H9 (cell line): ENCODE measurements around the gene TIMM10. TPM values are rescaled to one million over a fixed set of nuclear protein-coding genes. Genes with fewer than 3 reads are reported as not detected.

Source experiments
- DNase-seq: peaks from one replicate; pipeline ENCODE4 v3.0.0-alpha.2; 2017
- H2AFZ ChIP-seq: one replicate; pipeline ENCODE4 v1.6.1; 2013; ENCODE audit warnings: mild to moderate bottlenecking, low read length, control low read depth, moderate library complexity
- H2AK5ac ChIP-seq: 2 replicates; pipeline ENCODE4 v1.6.1; 2013; ENCODE audit warnings: low read length, control low read depth, mixed read lengths; ENCODE audit not compliant: insufficient read length
- H2BK120ac ChIP-seq: one replicate; pipeline ENCODE4 v1.6.1; 2013; ENCODE audit warnings: low read depth, mild to moderate bottlenecking, low read length, control low read depth, inconsistent platforms; ENCODE audit not compliant: poor library complexity, severe bottlenecking
- H2BK12ac ChIP-seq: 2 replicates; pipeline ENCODE4 v1.6.1; 2013; ENCODE audit warnings: low read length, control low read depth, mixed read lengths, low read depth; ENCODE audit not compliant: insufficient read length
- H2BK15ac ChIP-seq: 2 replicates; pipeline ENCODE4 v1.6.1; 2013; ENCODE audit warnings: low read depth, low read length, control low read depth
- H2BK20ac ChIP-seq: one replicate; pipeline ENCODE4 v1.6.1; 2013; ENCODE audit warnings: low read depth, mild to moderate bottlenecking, low read length, control low read depth, inconsistent platforms; ENCODE audit not compliant: poor library complexity, severe bottlenecking
- H2BK5ac ChIP-seq: 2 replicates; pipeline ENCODE4 v1.6.1; 2013; ENCODE audit warnings: low read length, control low read depth, mixed read lengths; ENCODE audit not compliant: insufficient read length
- H3K14ac ChIP-seq: 2 replicates; pipeline ENCODE4 v1.6.1; 2013; ENCODE audit warnings: low read length, control low read depth; ENCODE audit not compliant: insufficient read depth
- H3K18ac ChIP-seq: 2 replicates; pipeline ENCODE4 v1.6.1; 2013; ENCODE audit warnings: low read depth, mild to moderate bottlenecking, mixed read lengths, low read length, control low read depth; ENCODE audit not compliant: insufficient read length
- H3K23ac ChIP-seq: 2 replicates; pipeline ENCODE4 v1.6.1; 2013; ENCODE audit warnings: low read length, control low read depth, mixed read lengths, low read depth; ENCODE audit not compliant: insufficient read length
- H3K23me2 ChIP-seq: 2 replicates; pipeline ENCODE4 v1.6.1; 2013; ENCODE audit warnings: low read depth, mild to moderate bottlenecking, mixed read lengths, low read length, control low read depth; ENCODE audit not compliant: insufficient read length, poor library complexity, severe bottlenecking
- H3K27ac ChIP-seq: 2 replicates; pipeline ENCODE4 v1.5.1; 2013; ENCODE audit warnings: low read length, control low read depth, mixed read lengths, low read depth; ENCODE audit not compliant: insufficient read length
- H3K27me3 ChIP-seq: 2 replicates; pipeline ENCODE4 v1.6.1; 2013; ENCODE audit warnings: low read length, control low read depth, inconsistent platforms; ENCODE audit not compliant: insufficient read depth
- H3K4ac ChIP-seq: 2 replicates; pipeline ENCODE4 v1.6.1; 2013; ENCODE audit warnings: low read depth, mild to moderate bottlenecking, control low read depth, inconsistent platforms, low read length, moderate library complexity
- H3K4me1 ChIP-seq: 2 replicates; pipeline ENCODE4 v1.6.1; 2013; ENCODE audit warnings: low read length, control low read depth, inconsistent platforms; ENCODE audit not compliant: insufficient read depth
- H3K4me2 ChIP-seq: 2 replicates; pipeline ENCODE4 v1.6.1; 2013; ENCODE audit warnings: low read length, control low read depth, mixed read lengths; ENCODE audit not compliant: insufficient read length, insufficient read depth
- H3K56ac ChIP-seq: 2 replicates; pipeline ENCODE4 v1.6.1; 2013; ENCODE audit warnings: low read depth, mild to moderate bottlenecking, mixed read lengths, low read length, control low read depth; ENCODE audit not compliant: insufficient read length
- H3K79me1 ChIP-seq: 2 replicates; pipeline ENCODE4 v1.6.1; 2013; ENCODE audit warnings: low read depth, mild to moderate bottlenecking, moderate library complexity, low read length, control low read depth, inconsistent platforms; ENCODE audit not compliant: insufficient read depth, poor library complexity, severe bottlenecking
- H3K79me2 ChIP-seq: 2 replicates; pipeline ENCODE4 v1.6.1; 2013; ENCODE audit warnings: low read length, control low read depth, inconsistent platforms; ENCODE audit not compliant: insufficient read depth
- H3K9ac ChIP-seq: 2 replicates; pipeline ENCODE4 v1.6.1; 2013; ENCODE audit warnings: low read length, control low read depth, mixed read lengths; ENCODE audit not compliant: insufficient read length; ENCODE audit errors: extremely low read depth
- H3K9me3 ChIP-seq: one replicate; pipeline ENCODE4 v1.6.1; 2013; ENCODE audit warnings: low read depth, low read length, inconsistent platforms; ENCODE audit not compliant: control insufficient read depth
- H3T11ph ChIP-seq: one replicate; pipeline ENCODE4 v1.6.1; 2013; ENCODE audit warnings: mild to moderate bottlenecking, low read length, control low read depth, inconsistent platforms
- H4K20me1 ChIP-seq: one replicate; pipeline ENCODE4 v1.6.1; 2013; ENCODE audit not compliant: control insufficient read depth, insufficient read length, insufficient read depth
- H4K5ac ChIP-seq: 2 replicates; pipeline ENCODE4 v1.6.1; 2013; ENCODE audit warnings: low read depth, mild to moderate bottlenecking, mixed read lengths, low read length, control low read depth; ENCODE audit not compliant: insufficient read length
- H4K8ac ChIP-seq: replicated peaks from 2 replicates; pipeline ENCODE4 v1.6.1; 2013; ENCODE audit warnings: low read length, control low read depth, mixed read lengths, low read depth; ENCODE audit not compliant: insufficient read length
- H4K91ac ChIP-seq: 2 replicates; pipeline ENCODE4 v1.6.1; 2013; ENCODE audit warnings: low read depth, mild to moderate bottlenecking, moderate library complexity, mixed read lengths, low read length, control low read depth; ENCODE audit not compliant: insufficient read length
- H3K27ac Mint-ChIP-seq, 3 experiments: 2 replicates in 2 of 3; 3 replicates in 1 of 3; pipeline ENCODE4 v1.8.0; 2020 to 2021; ENCODE audit warnings: mixed read lengths in 3 of 3, mild to moderate bottlenecking in 1 of 3, moderate library complexity in 1 of 3
- H3K27me3 Mint-ChIP-seq: 2 replicates; pipeline ENCODE4 v1.8.0; 2021; ENCODE audit warnings: low read depth, mild to moderate bottlenecking, moderate library complexity, mixed read lengths
- H3K36me3 Mint-ChIP-seq, 3 experiments: 2 replicates in 2 of 3; 3 replicates in 1 of 3; pipeline ENCODE4 v1.8.0; 2020 to 2021; ENCODE audit warnings: low read depth in 3 of 3, mixed read lengths in 3 of 3; ENCODE audit not compliant: insufficient read depth in 1 of 3
- H3K4me1 Mint-ChIP-seq, 2 experiments: 2 replicates each; pipeline ENCODE4 v1.8.0; 2020; ENCODE audit warnings: mixed read lengths in 2 of 2
- H3K4me3 Mint-ChIP-seq, 2 experiments: 2 replicates in 1 of 2; 3 replicates in 1 of 2; pipeline ENCODE4 v1.8.0; 2020 to 2021; ENCODE audit warnings: mild to moderate bottlenecking in 2 of 2, mixed read lengths in 2 of 2, moderate library complexity in 1 of 2
- H3K9me3 Mint-ChIP-seq, 2 experiments: 2 replicates in 1 of 2; 3 replicates in 1 of 2; pipeline ENCODE4 v1.8.0; 2020; ENCODE audit warnings: mild to moderate bottlenecking in 2 of 2, mixed read lengths in 2 of 2, moderate library complexity in 1 of 2
- WGBS: extraction: QIAGEN DNeasy Blood & Tissue Kit; methylation state at CpG from one replicate; pipeline ENCODE4 v1.1.7; 2013; ENCODE audit warnings: missing lambda C conversion rate, low lambda C conversion rate, mixed read lengths; ENCODE audit not compliant: insufficient read length; ENCODE audit errors: extremely low coverage; 5-methylcytosine and 5-hydroxymethylcytosine counted together
- total RNA-seq: library from RNA; stranded (reverse); gene quantifications from 2 replicates; pipeline ENCODE4 v1.2.1, GENCODE V29; 2021
- TF ChIP-seq, protein P1 (sequence below): fragments of 200-600 bp; sonication (generic); conservative IDR thresholded peaks from 3 replicates; pipeline ENCODE4 v1.8.0; 2021; ENCODE audit warnings: antibody characterized with exemption, mild to moderate bottlenecking

Gene TIMM10
- total RNA-seq, 1 experiment from 2014 or later, result 130 TPM

DNA sequence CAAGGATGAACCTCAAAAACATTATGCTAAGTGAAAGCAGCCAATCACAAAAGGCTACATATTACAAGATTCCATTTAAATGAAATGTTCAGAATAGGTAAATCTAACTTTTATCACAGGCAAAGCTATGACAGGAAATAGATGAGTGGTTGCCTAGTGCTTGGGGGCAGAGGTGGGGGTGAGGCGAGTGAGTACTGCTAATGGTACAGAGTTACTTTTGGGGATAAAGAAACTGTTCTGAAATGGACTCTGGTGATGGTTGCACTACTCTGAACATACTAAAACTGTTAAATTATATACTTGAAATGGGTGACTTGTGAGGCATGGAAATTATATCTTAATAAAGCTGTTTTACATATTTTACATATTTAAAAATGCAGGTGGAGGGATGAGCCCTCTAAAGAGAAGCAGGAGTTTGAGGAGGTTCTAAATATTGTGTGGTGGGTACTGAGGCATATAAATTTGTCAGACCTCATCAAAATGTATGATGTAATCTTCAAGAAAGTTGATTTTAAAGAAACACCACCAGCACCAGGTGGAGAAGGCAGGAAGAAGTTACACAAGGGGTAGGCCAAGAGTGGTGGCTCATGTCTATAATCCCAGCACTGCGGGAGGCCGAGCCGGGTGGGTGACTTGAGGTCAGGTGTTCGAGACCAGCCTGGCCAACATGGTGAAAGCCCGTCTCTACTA lies 18.7 kb downstream of the TIMM10 start:
- Histone ChIP-seq H3K79me1 (no peaks in the 10 kb centered on the region), H3K4me2 (no peak overlapping the region)

More for the DNA sequence above, 18.7 kb downstream of the TIMM10 start:
- Histone ChIP-seq H3K79me2 (no peaks in the 10 kb centered on the region), H3K9me3 (no peaks in the 10 kb centered on the region), H2BK15ac (no peak overlapping the region), H4K8ac (no peak overlapping the region), H2AK5ac (no peak overlapping the region), H3K56ac (no peak overlapping the region), H3K27me3 (no peaks in the 10 kb centered on the region), H2AFZ (no peak overlapping the region), H3K4ac (no peak overlapping the region), H4K20me1 (no peaks in the 10 kb centered on the region), H3T11ph (no peak overlapping the region), H2BK12ac (no peak overlapping the region), H2BK120ac (no peak overlapping the region), H3K27ac (no peak overlapping the region), H4K5ac (no peak overlapping the region), H3K23ac (no peak overlapping the region), H2BK5ac (no peak overlapping the region), H2BK20ac (no peak overlapping the region), H3K4me1 (peaks cover 2% of the 10 kb centered on the region), H3K18ac (no peak overlapping the region), H3K9ac (no peak overlapping the region), H3K14ac (no peak overlapping the region), H4K91ac (no peak overlapping the region), H3K23me2 (peaks cover 16% of the 10 kb centered on the region)
- Mint-ChIP-seq H3K9me3 (0 out of 5 replicates have a peak, but pooled peaks cover 0 to 3% of the 10 kb centered on the region in 2 experiments), H3K4me3 (no peak overlapping the region), H3K27me3 (peaks cover 38% of the 10 kb centered on the region), H3K36me3 (peaks cover 0 to 4% (median 0%) of the 10 kb centered on the region in 3 experiments; a peak in 4 of 7 replicates), H3K27ac (no peak overlapping the region), H3K4me1 (peaks cover 10 to 13% of the 10 kb centered on the region in 2 experiments; a peak in 2 of 4 replicates)
- DNase-seq, result no peak
- TF ChIP-seq, protein P1, sequence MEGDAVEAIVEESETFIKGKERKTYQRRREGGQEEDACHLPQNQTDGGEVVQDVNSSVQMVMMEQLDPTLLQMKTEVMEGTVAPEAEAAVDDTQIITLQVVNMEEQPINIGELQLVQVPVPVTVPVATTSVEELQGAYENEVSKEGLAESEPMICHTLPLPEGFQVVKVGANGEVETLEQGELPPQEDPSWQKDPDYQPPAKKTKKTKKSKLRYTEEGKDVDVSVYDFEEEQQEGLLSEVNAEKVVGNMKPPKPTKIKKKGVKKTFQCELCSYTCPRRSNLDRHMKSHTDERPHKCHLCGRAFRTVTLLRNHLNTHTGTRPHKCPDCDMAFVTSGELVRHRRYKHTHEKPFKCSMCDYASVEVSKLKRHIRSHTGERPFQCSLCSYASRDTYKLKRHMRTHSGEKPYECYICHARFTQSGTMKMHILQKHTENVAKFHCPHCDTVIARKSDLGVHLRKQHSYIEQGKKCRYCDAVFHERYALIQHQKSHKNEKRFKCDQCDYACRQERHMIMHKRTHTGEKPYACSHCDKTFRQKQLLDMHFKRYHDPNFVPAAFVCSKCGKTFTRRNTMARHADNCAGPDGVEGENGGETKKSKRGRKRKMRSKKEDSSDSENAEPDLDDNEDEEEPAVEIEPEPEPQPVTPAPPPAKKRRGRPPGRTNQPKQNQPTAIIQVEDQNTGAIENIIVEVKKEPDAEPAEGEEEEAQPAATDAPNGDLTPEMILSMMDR, result no peak
- WGBS, result no CpG with 5 or more reads among the region's 6 CpGs
